ENCODE measurements around the gene RPL13. TPM values are rescaled to one million over a fixed set of nuclear protein-coding genes. Genes with fewer than 3 reads are reported as not detected.

Gene RPL13
- total and polyA plus RNA-seq, 2 of the 8 experiments (the other 6 are each of a cell fraction or from before 2014, with no cell fraction given): 2,162 to 7,384 TPM

DNA sequence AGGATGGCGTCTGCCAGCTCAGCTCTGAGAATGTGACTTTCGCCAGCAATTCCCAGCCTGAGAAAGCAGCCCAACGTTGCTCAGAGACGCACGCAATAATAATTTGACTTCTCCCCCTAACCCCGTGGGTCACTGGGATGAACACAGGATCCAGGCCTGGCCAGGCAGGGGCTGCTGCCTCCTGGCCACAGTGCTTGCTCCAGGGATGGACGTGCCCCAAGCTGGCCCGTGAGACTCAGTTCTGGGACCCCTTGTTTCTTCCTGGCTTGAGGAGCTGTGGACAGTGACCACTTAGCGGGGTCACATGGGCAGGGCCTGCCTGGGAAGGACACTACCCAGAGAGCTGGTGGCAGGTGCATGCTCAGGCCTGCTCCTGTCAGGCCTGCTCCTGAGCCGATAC, 39.4 kb downstream of the RPL13 start (continued):
- TF ChIP-seq, protein P1, sequence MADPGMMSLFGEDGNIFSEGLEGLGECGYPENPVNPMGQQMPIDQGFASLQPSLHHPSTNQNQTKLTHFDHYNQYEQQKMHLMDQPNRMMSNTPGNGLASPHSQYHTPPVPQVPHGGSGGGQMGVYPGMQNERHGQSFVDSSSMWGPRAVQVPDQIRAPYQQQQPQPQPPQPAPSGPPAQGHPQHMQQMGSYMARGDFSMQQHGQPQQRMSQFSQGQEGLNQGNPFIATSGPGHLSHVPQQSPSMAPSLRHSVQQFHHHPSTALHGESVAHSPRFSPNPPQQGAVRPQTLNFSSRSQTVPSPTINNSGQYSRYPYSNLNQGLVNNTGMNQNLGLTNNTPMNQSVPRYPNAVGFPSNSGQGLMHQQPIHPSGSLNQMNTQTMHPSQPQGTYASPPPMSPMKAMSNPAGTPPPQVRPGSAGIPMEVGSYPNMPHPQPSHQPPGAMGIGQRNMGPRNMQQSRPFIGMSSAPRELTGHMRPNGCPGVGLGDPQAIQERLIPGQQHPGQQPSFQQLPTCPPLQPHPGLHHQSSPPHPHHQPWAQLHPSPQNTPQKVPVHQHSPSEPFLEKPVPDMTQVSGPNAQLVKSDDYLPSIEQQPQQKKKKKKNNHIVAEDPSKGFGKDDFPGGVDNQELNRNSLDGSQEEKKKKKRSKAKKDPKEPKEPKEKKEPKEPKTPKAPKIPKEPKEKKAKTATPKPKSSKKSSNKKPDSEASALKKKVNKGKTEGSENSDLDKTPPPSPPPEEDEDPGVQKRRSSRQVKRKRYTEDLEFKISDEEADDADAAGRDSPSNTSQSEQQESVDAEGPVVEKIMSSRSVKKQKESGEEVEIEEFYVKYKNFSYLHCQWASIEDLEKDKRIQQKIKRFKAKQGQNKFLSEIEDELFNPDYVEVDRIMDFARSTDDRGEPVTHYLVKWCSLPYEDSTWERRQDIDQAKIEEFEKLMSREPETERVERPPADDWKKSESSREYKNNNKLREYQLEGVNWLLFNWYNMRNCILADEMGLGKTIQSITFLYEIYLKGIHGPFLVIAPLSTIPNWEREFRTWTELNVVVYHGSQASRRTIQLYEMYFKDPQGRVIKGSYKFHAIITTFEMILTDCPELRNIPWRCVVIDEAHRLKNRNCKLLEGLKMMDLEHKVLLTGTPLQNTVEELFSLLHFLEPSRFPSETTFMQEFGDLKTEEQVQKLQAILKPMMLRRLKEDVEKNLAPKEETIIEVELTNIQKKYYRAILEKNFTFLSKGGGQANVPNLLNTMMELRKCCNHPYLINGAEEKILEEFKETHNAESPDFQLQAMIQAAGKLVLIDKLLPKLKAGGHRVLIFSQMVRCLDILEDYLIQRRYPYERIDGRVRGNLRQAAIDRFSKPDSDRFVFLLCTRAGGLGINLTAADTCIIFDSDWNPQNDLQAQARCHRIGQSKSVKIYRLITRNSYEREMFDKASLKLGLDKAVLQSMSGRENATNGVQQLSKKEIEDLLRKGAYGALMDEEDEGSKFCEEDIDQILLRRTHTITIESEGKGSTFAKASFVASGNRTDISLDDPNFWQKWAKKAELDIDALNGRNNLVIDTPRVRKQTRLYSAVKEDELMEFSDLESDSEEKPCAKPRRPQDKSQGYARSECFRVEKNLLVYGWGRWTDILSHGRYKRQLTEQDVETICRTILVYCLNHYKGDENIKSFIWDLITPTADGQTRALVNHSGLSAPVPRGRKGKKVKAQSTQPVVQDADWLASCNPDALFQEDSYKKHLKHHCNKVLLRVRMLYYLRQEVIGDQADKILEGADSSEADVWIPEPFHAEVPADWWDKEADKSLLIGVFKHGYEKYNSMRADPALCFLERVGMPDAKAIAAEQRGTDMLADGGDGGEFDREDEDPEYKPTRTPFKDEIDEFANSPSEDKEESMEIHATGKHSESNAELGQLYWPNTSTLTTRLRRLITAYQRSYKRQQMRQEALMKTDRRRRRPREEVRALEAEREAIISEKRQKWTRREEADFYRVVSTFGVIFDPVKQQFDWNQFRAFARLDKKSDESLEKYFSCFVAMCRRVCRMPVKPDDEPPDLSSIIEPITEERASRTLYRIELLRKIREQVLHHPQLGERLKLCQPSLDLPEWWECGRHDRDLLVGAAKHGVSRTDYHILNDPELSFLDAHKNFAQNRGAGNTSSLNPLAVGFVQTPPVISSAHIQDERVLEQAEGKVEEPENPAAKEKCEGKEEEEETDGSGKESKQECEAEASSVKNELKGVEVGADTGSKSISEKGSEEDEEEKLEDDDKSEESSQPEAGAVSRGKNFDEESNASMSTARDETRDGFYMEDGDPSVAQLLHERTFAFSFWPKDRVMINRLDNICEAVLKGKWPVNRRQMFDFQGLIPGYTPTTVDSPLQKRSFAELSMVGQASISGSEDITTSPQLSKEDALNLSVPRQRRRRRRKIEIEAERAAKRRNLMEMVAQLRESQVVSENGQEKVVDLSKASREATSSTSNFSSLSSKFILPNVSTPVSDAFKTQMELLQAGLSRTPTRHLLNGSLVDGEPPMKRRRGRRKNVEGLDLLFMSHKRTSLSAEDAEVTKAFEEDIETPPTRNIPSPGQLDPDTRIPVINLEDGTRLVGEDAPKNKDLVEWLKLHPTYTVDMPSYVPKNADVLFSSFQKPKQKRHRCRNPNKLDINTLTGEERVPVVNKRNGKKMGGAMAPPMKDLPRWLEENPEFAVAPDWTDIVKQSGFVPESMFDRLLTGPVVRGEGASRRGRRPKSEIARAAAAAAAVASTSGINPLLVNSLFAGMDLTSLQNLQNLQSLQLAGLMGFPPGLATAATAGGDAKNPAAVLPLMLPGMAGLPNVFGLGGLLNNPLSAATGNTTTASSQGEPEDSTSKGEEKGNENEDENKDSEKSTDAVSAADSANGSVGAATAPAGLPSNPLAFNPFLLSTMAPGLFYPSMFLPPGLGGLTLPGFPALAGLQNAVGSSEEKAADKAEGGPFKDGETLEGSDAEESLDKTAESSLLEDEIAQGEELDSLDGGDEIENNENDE (IDR thresholded peaks at IDR 0.05; ENCODE audit: insufficient replicate concordance, low read length): no peak
- TF ChIP-seq PHF8 (conservative IDR thresholded peaks at IDR 0.05; ENCODE audit: low read depth, low read length): no peak
- TF ChIP-seq SRF (IDR thresholded peaks at IDR 0.05; ENCODE audit: low read depth, low read length): no peak

All from H1 (cell line).